Measurements from ENCODE around the gene PI4K2B.
"Not testable (repeated sequence)": the region's sequence is repeated elsewhere in the genome, so short reads cannot be mapped to it uniquely, and the experiment has no call there.

Gene PI4K2B

DNA sequence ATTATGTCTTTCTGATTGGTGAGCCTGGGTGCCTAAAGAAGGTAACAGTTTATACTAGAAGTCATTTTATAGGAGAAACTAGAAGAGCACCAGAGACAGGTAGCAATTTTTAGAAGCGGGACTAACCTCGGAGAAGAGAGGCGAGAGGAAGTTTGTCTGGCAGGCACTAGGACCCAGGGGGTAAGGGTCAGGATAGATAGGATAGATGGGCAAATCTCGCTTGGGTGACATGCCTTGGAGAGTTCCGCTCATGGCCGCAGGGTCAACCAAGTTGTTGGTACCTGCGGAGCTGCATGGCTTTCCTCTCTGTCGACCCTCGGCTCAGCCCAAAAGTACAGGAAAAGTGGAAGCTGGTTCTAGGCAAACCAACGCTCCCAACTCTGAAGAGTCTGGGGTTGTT is 11.3 kb downstream of the PI4K2B start:
- DNase-seq = no peak

DNA sequence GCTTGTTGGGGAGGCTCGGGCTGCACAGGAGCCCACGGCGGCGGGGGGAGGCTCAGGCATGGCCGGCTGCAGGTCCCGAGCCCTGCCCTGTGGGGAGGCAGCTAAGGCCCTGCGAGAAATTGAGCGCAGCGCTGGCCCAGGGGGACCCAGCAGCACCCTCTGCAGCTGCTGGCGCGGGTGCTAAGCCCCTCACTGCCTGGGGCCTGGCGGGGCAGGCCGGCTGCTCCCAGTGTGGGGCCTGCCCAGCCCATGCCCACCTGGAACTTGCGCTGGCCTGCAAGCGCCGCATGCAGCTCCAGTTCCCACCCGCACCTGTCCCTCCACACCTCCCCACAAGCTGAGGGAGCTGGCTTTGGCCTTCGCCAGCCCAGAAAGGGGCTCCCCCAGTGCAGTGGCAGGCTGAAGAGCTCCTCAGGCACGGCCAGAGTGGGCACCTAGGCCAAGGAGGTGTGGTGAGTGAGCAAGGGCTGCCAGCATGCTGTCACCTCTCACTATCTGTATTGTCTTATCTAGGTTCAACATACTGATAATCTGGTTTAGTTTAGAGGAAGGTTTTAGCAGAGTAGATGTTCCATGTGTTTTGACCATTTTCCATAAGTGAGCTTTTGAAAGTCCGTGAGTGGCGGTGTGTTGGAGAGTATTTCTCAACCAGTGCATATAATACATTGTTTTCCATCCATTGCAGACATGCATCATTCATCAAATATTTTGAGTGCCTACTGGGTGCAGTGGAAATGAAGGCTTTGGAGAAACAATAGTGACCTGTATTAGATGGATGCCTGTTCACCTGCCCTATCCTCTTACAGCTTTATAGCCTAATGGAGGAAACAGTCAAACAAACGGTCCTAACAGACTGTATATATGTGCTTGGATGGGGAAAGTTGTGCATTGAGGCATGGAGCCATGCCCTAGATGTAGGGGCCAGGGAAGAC is 13.1 kb downstream of the PI4K2B start:
- DNase-seq = no peak

DNA sequence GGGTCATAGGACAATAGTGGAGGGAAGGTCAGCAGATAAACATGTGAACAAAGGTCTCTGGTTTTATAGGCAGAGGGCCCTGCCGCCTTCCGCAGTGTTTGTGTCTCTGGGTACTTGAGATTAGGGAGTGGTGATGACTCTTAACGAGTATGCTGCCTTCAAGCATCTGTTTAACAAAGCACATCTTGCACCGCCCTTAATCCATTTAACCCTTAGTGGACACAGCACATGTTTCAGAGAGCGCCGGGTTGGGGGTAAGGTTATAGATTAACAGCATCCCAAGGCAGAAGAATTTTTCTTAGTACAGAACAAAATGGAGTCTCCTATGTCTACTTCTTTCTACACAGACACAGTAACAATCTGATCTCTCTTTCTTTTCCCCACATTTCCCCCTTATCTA is 15.0 kb downstream of the PI4K2B start:
- not testable (repeated sequence) for DNase-seq

DNA sequence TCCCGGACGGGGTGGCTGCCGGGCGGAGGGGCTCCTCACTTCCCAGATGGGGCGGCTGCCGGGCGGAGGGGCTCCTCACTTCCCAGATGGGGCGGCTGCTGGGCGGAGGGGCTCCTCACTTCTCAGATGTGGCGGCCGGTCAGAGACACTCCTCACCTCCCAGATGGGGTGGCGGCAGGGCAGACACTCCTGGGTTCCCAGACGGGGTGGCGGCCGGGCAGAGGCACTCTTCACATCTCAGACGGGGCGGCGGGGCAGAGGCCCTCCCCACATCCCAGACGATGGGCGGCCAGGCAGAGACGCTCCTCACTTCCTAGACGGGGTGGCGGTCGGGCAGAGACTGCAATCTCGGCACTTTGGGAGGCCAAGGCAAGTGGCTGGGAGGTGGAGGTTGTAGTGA is 15.7 kb downstream of the PI4K2B start:
- DNase-seq = not testable (repeated sequence)

DNA sequence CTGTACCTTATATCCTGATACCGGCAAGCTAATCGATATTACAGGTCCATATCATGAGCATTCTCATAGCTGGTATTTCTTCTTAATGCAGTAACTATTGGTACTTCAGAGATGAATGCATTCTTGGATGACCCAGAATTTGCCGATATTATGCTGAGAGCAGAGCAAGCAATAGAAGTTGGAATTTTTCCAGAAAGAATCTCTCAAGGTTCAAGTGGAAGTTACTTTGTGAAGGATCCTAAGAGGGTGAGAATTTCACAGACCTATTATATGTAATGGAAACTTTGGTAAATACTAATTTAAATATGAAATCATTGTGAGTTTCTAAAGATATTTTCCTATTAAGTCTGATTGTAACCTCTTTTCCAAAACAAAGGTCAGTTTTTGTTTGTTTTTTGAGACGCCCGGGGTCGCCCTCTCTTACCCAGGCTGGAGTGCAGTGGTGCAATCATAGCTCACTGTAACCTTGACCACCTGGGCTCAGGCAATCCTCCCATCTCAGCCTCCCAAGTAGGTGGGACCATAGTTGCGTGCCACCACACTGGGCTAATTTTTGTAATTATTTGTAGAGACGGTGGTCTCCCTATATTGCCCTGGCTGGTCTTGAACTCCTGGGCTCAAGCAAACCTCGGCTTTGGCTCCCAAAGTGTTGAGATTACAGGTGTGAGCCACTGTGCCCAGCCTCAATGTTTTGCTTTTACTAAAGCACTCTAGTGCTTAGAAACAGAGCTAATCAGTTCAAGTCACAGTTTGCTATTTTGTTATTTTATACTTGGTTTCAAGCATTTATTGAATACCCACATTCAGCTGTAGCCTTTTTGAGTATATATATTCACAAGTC is 18.6 kb downstream of the PI4K2B start:
- DNase-seq = no peak

DNA sequence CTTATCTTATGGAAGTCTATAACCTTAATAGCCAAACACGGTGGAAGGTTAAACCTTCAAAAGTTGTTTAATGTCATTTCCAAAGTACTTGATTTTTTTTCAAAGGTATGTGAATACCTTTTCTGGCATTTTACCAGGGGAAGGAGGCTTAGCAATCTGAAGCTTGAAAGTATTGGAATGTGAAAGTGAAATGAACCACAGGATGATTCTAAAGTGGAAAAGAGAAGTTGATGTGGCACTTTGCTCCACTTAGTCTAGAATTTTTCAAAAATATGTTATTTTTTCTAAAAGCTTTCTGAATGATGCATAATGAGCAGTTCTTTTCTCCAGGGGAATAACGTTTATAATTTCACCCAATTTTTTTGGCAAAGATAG is 19.2 kb downstream of the PI4K2B start:
- DNase-seq = no peak

DNA sequence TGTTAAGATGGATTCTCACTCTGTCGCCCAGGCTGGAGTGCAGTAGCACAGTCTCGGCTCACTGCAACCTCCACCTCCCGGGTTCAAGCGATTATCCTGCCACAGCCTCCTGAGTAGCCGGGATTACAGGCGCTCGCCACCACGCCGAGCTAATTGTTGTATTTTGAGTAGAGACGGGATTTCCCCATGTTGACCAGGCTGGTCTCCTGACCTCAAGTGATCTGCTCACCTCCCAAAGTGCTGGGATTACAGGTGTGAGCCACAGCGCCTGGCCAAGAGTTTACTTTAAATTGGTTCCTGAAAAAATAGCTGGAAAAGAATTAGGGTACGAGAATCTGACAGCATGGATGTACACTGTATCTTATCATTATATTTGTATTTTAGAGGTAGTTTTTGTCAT is 20.0 kb downstream of the PI4K2B start:
- not testable (repeated sequence) for DNase-seq

DNA sequence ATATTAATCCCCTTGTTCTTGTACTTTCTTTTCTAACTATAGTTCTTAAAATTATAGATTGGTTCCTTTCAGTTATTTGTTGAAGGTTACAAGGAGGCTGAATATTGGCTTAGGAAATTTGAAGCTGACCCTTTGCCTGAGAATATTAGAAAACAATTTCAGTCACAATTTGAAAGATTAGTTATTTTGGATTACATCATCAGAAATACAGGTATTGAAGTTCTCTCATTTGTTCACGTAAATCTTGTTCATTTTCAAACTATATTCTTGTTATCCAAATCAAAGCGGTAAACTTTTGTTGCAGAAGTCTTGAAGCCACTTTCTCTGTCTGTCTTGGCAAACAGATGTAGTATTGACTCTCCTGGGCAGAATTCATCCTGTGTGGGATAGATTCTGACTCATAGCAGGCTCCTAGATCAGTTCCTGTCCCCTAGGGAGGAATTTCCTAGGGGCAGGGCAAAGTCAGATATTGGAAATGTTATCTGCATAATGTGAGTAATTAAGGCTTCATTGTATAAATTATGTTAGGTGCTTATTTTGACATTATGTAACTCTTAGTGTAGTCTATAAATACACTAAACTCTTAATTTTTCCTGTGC is 25.2 kb downstream of the PI4K2B start:
- DNase-seq = no peak

DNA sequence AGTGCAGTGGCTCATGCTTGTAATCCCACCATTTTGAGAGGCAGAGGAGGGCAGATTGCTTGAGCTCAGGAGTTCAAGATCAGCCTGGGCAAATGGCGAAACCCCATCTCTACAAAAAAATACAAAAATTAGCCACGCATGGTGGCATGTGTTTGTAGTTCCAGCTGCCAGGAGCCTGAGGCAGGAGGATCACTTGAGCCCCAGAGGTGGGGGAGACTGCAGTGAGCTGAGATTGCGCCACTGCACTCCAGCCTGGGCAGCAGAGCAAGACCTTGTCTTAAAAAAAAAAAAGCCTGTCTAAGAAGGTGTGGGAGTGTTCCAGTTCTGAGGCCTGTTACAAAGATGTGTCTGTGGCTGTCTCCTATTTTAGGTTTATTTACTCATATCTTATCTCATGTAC is 38.0 kb downstream of the PI4K2B start:
- no peak for DNase-seq

DNA sequence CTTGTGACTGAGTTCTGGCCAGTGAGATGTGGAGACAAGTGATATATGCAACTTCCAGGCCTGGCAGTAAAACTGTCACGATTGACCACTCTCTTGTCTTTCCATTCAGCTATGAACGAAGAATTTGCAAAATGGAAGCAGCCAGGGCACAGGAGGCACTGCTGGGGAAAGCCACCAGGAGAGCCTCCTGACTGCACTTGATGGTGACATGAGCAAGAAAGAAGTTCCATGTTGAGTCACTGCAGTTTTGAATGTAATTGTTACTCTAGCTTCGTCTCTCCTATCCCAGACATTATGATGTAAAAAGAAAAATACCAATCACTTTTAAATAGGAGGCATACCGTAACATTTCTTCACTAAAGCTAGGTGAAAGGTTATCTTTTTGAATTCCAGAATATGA is 46.4 kb downstream of the PI4K2B start:
- DNase-seq = no peak

DNA sequence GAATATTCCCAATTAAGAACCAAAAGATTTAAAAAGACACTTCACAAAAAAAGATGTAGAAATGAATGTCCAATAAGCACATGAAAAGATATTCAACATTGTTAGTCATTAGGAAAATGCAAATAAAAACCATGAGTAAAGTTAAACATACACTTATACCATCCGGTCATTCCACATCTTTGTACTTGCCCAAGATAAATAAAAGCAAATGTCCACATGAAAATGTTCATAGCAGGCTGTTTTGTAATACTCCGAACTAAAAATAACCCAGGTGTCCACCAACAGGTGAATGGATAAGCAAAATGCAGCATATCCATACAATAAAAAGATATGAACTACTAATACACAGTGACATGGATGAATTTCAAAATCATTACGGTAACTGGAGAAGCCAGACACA is 50.1 kb downstream of the PI4K2B start:
- DNase-seq = no peak

DNA sequence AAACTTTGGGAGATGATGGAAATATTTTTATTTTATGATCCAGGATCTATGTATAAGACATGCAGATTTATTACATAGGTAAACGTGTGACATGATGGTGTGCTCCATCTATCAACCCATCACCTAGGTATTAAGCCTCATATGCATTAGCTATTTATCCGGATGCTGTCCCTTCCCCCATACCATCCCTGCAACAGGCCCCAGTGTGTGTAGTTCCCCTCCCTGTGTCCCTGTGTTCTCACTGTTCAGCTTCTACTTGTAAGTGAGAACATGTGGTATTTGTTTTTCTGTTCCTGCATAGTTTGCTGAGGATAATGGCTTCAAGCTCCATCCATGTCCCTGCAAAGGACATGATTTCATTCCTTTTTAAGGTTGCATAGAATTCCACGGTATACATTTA is 50.6 kb downstream of the PI4K2B start:
- no peak for DNase-seq

DNA sequence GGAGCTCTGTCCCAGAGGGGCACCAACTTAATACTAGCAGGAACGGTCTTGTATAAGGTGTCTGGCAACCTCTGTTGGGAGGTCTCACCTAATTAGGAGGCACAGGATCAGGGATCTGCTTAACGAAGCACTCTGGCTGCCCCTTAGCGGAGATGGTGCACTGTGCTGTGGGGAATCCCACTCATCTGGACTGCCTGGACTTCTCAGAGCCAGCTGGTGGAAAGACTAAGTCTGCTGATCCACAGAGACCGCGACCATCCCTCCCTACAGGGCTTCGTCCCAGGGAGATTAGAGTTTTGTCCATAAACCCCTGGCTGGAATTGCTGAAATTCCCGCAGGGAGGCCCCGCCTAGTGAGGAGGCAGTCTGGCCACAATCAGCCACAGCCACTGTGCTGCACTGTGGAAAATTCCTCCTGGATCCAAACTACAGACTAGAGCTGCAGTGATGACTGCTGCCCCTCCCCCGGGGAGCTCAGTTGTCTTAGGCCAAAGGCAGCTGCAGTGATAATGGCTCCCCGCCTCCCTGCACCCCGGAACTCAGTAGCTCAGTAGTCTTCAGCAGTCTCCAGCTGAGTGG is 56.7 kb downstream of the PI4K2B start:
- DNase-seq = no peak

DNA sequence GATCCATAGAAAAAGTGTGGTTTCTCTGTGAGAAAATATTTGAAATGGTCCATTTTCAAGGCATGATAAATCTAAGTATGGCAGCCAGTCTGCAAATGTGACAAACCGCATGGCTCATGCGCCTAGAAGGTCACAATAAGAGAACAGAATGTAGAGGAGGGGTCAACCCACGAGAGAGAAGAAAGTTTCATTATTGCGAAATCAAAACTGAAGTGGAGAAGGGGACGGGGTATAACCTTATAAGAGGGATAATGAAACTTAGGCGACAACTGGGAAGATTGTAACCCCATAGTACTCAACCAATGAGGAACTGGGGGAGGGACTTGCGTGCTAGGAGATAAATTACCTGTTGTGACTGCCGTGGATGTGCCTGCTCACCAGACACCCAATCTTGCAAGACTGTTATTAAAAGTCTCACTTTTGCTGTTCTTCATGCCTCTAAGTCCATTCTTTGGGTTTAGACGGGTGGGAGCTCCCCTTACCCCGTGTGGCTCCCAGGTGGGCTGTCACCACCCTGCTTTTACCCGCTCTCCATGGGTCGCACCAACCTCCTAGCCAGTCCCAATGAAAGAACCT is 57.4 kb downstream of the PI4K2B start:
- no peak for DNase-seq

DNA sequence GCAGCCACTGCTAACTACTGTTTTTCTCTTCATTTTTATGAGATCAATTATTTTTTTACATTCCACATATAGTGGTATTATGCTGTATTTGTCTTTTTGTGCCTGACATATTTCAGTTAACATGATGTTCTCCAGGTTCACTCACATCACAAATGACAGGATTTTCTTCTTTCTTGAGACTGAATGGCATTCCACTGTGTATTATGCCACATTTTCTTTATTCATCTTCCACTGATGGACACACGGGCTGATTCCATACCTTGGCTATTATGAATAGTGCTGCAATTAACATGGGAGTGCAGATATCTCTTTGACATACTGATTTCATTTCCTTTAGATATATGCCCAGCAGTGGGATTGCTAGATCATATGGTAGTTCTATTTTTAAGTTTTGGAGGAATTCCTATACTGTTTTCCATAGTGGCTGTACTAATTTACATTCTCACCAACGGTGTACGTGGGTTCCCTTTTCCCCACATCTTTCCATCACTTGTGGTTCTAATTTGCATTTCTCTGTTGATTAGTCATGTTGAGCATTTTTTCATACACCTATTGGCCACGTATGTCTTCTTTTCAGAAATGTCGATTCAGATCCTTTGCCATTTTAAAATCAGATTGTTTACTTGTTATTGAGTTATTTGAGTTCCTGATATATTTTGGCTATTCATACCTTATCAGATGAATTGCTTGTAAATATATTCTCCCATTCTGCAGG is 63.9 kb downstream of the PI4K2B start:
- DNase-seq = no peak

DNA sequence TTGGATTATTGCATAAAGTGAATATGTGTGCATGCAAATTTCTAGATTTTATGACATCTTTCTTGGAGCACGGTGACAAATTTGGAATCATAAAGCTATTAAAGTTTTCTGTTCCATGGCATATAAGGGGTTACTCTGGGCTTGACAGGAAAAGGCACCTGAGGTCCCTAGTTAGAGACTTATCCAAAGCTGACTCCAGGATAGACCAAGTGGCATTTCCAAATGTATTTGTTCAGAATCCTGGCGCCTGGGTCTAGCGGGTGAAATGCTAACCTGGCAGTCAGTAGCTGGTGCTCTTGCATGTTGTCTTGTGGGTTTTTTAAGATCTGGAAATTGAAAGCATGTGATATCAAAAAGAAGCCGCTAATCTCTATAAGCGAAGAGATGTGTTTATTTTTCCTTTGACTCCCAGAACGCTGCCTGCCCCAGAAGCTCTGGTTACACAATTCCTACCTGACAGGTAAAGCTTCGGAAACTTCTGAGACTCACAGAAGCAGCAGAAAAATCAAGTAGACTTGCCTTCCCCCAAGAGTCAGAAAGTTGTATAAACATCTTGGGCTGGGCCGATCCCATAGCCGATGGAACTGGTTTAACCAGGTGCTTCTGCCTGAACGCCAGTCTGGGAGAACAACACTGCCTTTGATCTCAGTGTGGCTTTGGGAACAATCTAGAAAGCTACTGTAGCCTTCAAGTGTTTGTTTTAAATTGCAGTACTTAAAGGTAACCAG is 65.8 kb downstream of the PI4K2B start:
- DNase-seq = no peak

DNA sequence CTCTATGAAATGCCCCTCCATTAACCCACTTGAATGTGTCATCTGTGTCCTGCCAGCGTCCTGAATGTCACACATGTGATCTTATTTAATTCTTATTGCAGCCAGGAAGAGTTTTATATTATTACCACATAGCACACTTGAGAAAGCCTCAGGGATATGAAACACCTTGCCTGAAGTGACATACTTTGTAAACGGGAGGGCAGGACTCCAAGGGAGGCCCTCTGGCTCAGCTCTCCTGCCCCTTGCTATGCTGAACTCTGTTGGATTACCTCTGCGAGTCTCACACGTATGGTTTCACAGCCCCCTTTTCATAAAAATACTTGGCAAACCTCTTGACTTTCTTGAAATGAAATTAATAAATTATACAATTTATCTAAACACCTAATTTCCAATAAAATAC is 67.6 kb downstream of the PI4K2B start:
- DNase-seq = no peak

DNA sequence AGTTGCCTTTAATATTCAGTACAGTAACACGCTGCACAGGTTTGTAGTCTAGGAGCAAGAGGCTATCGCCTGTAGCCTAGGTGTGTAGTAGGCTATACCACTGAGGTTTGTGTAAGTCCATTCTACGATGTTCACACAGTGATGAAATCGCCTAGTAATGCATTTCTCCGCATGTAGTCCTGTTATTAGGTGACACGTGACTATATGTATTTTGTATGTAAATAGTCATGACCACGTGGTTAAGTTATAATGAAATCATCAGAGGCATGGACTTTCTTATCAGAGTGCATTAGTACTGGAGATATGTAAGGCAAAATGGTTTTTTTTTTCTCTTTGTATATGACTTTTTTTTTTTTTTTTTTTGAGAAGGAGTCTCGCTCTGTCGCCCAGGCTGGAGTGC is 68.8 kb downstream of the PI4K2B start:
- no peak for DNase-seq

DNA sequence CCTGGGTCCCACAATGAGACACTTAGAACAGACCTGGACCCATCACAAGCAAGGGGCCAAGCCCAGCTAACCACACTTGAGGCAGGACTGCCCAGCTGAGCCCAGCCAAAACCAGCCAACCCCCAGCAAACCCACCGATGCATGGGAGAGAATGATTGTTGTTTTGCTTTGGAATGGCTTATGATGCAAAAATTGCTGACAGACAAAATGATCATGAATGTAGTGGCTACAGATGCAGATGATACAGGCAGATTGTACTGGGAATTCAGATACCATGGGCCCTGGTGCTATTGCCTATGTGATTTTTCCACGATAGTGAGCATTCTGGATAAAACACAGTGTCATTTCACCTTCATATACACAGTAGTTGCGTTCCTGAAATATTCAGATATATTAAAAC is 69.7 kb downstream of the PI4K2B start:
- DNase-seq = no peak

DNA sequence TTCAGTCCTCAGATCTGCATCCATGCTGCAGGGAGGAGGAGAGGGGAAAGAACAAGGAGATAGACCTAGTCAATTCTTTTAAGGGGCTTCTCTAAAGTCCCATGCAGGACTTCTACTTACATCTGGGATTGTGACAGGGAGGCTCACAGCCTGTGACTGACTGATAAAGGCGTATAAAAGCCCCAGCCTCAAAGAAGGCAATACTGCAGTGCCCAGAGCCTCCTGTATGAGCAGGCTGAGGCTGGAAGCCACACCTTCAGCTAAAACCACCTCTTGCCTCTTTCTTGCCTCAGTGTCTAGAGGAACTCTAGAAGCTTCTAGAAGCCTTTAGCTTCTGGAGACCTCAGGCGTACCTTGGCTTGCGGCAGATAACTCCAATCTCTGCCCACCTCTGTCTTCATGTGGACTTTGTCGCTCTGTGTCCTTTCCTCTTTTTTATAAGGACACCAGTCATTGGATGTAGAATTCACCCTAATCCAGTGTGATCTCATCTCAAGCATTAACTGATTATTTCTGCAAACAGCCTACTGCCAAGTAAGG is 72.8 kb downstream of the PI4K2B start:
- DNase-seq = no peak

DNA sequence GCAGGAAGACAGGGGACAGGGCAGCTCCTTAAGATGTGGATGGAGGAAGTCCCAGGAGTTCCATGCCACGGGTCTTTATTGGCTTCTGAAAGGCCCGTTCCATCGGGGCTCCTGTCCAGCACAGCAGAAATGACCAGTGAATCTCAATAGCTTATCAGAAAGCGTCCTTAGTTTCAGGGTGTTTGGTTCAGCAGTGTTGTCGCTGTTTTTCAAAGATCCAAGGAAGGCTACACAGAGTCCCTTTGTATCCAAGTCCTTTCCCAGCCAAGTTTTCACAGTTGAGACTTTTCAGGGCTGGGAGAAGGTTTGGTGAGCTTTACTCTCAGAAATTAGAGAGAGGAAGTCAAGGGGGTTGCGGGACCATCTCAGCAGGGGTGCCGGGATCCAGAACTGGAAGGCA is 73.8 kb downstream of the PI4K2B start:
- no peak for DNase-seq

Data from stimulated activated CD4-positive, alpha-beta T cell treated with anti-CD3 and anti-CD28 coated beads, Interleukin-4, amount 100 ng/mL, for 4 hours (primary cell).